HepG2 (cell line): ENCODE data around the gene FGA. TPM values are rescaled to one million over a fixed set of nuclear protein-coding genes. Genes with fewer than 3 reads are reported as not detected.

ENCODE experiments used
- ADNP ChIP-seq: sonication (generic); formaldehyde crosslinking; IDR thresholded peaks from 2 replicates; pipeline ENCODE4 v1.4.0; 2020; ENCODE audit warnings: missing genetic modification reagents
- DNMT3B ChIP-seq: conservative IDR thresholded peaks from 2 replicates; pipeline ENCODE4 v1.6.1; 2016; ENCODE audit warnings: missing biosample characterization, control low read depth
- FOXC1 ChIP-seq: sonication (generic); formaldehyde crosslinking; IDR thresholded peaks from 2 replicates; pipeline ENCODE4 v1.8.0; 2022; ENCODE audit warnings: mild to moderate bottlenecking, missing genetic modification reagents, borderline replicate concordance
- GATA4 ChIP-seq: sonication (generic); IDR thresholded peaks from 2 replicates; pipeline ENCODE4 v1.6.1; 2016; ENCODE audit warnings: antibody characterized with exemption, low read depth, borderline replicate concordance
- MAX ChIP-seq: IDR thresholded peaks from 2 replicates; pipeline ENCODE4 v1.6.1; 2012; ENCODE audit warnings: inconsistent platforms
- NAIF1 ChIP-seq: sonication (generic); formaldehyde crosslinking; IDR thresholded peaks from 2 replicates; pipeline ENCODE4 v1.5.0; 2020; ENCODE audit warnings: mild to moderate bottlenecking, missing genetic modification reagents, borderline replicate concordance
- THYN1 ChIP-seq: sonication (generic); formaldehyde crosslinking; IDR thresholded peaks from 2 replicates; pipeline ENCODE4 v1.8.1; 2023; ENCODE audit warnings: low read depth, mild to moderate bottlenecking, moderate library complexity, missing genetic modification reagents, borderline replicate concordance
- ZNF136 ChIP-seq: sonication (generic); formaldehyde crosslinking; IDR thresholded peaks from 2 replicates; pipeline ENCODE4 v1.8.1; 2022; ENCODE audit warnings: low read depth, mild to moderate bottlenecking, moderate library complexity, missing genetic modification reagents
- ZNF142 ChIP-seq: sonication (generic); formaldehyde crosslinking; IDR thresholded peaks from 2 replicates; pipeline ENCODE4 v1.4.0; 2020; ENCODE audit warnings: missing genetic modification reagents
- ZNF18 ChIP-seq: sonication (generic); formaldehyde crosslinking; IDR thresholded peaks from 2 replicates; pipeline ENCODE4 v1.8.0; 2022; ENCODE audit warnings: mild to moderate bottlenecking, missing genetic modification reagents; ENCODE audit not compliant: insufficient replicate concordance
- ZNF207 ChIP-seq: fragments of 450-650 bp; IDR thresholded peaks from 2 replicates; pipeline ENCODE4 v1.6.1; 2016; ENCODE audit warnings: antibody characterized with exemption, borderline replicate concordance
- ZNF275 ChIP-seq: sonication (generic); formaldehyde crosslinking; IDR thresholded peaks from 2 replicates; pipeline ENCODE4 v1.8.0; 2022; ENCODE audit warnings: missing genetic modification reagents, mild to moderate bottlenecking, inconsistent platforms, borderline replicate concordance
- ZNF414 ChIP-seq: sonication (generic); formaldehyde crosslinking; IDR thresholded peaks from 2 replicates; pipeline ENCODE4 v1.5.0; 2020; ENCODE audit warnings: missing genetic modification reagents
- ZNF557 ChIP-seq: sonication (generic); formaldehyde crosslinking; IDR thresholded peaks from 2 replicates; pipeline ENCODE4 v1.4.0; 2020; ENCODE audit warnings: missing genetic modification reagents
- ZNF660 ChIP-seq: sonication (generic); formaldehyde crosslinking; IDR thresholded peaks from 2 replicates; pipeline ENCODE4 v1.5.1; 2020; ENCODE audit warnings: mild to moderate bottlenecking, low read depth, missing genetic modification reagents, borderline replicate concordance
- ZNF691 ChIP-seq: sonication (generic); formaldehyde crosslinking; IDR thresholded peaks from 2 replicates; pipeline ENCODE4 v1.4.0; 2020; ENCODE audit warnings: missing genetic modification reagents, low read depth, mild to moderate bottlenecking, borderline replicate concordance
- ZNF839 ChIP-seq: sonication (generic); formaldehyde crosslinking; IDR thresholded peaks from 2 replicates; pipeline ENCODE4 v1.4.0; 2020; ENCODE audit warnings: missing genetic modification reagents, mild to moderate bottlenecking, borderline replicate concordance
- ZNF878 ChIP-seq: sonication (generic); formaldehyde crosslinking; IDR thresholded peaks from 2 replicates; pipeline ENCODE4 v1.8.1; 2023; ENCODE audit warnings: mild to moderate bottlenecking, missing genetic modification reagents, moderate library complexity
- polyA plus RNA-seq, 8 experiments: library from polyadenylated mRNA; depleted of rRNA in 3 of 8; stranded (reverse) in 7 of 8; unstranded in 1 of 8; fragments of >200 nt; fragmentation: Illumina TruSeq in 4 of 8; extraction: Trizol in 4 of 8; gene quantifications; 2 replicates each; pipeline versions ENCODE4 v1.2.1 to v1.2.3, GENCODE V29; 2011 to 2016; ENCODE audit warnings: low read depth in 4 of 8, missing spikeins in 1 of 8, mixed read lengths in 1 of 8; ENCODE audit not compliant: insufficient read depth in 1 of 8
- total RNA-seq, 5 experiments: library from RNA; depleted of rRNA; stranded (reverse); fragments of >200 nt; fragmentation: Illumina TruSeq; extraction: Trizol; gene quantifications; 2 replicates each; pipeline ENCODE4 v1.2.3, GENCODE V29; 2016; ENCODE audit warnings: low read depth in 1 of 5

FGA gene
- total and polyA plus RNA-seq, 2 of the 13 experiments (the other 11 are each of a cell fraction or from before 2014, with no cell fraction given): 640 to 1,523 TPM

GRCh38 chr4:154626793-154627484, 36.4 kb upstream of the FGA start (continued):
- TF ChIP-seq ZNF207 (no peak), ZNF878 (CRISPR knock-in tag) (no peak), ADNP (CRISPR knock-in tag) (no peak), ZNF275 (CRISPR knock-in tag) (no peak), ZNF142 (CRISPR knock-in tag) (peak; percentile 54; the same call in 1 of the 2 replicates), NAIF1 (CRISPR knock-in tag) (no peak), ZNF839 (CRISPR knock-in tag) (no peak), ZNF557 (CRISPR knock-in tag) (no peak), DNMT3B (CRISPR knock-in tag) (no peak), ZNF18 (CRISPR knock-in tag) (no peak), GATA4 (no peak), ZNF414 (CRISPR knock-in tag) (no peak), THYN1 (CRISPR knock-in tag) (no peak), FOXC1 (CRISPR knock-in tag) (peak; percentile 47; the same call in 1 of the 2 replicates), ZNF660 (CRISPR knock-in tag) (no peak), ZNF691 (0 out of 2 replicates have a peak, but pooled peaks have one; percentile 32), MAX (peak; percentile 83), ZNF136 (CRISPR knock-in tag) (no peak)
